ENCODE data around the gene COTL1.

GRCh38 chr16:84656649-84657048 lies 38.8 kb upstream of the COTL1 start:
- TF ChIP-seq EZH2 (IDR thresholded peaks at IDR 0.05; ENCODE audit: insufficient read depth, poor library complexity, severe bottlenecking) = no peak
- TF ChIP-seq EZH2phosphoT487 (IDR thresholded peaks at IDR 0.05; ENCODE audit: insufficient read depth, low read depth) = no peak
